Measurements from ENCODE around the gene NRSN2.

Gene NRSN2

DNA sequence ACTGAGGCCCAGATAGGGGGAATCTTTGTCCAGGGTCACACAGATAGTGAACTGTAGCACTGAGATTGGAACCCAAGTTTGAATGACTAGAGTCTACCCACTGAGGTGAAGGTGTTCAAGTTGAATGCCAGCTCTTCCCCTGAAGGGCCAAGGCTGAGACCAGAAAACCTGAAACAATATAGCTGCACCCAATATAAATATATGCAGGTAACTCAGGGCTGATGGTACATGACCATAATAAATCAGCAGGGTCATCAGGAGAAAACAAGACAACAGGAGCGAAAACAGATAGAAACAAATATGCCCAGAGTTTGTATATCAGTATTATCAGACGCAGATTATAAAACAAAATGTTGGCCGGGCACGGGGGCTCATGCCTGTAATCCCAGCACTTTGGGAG is 57.2 kb downstream of the NRSN2 start:
- peaks cover 50% of the 10 kb centered on the region for H3K4me1 ChIP-seq (ENCODE audit: low read depth, poor library complexity, severe bottlenecking)
- H3K9ac ChIP-seq: no peak overlapping the region
- no peak overlapping the region for H2AFZ ChIP-seq (ENCODE audit: low read depth)
- H3K27me3 ChIP-seq (ENCODE audit: insufficient read depth, low read depth): no peaks in the 10 kb centered on the region
- TF ChIP-seq, protein P1, sequence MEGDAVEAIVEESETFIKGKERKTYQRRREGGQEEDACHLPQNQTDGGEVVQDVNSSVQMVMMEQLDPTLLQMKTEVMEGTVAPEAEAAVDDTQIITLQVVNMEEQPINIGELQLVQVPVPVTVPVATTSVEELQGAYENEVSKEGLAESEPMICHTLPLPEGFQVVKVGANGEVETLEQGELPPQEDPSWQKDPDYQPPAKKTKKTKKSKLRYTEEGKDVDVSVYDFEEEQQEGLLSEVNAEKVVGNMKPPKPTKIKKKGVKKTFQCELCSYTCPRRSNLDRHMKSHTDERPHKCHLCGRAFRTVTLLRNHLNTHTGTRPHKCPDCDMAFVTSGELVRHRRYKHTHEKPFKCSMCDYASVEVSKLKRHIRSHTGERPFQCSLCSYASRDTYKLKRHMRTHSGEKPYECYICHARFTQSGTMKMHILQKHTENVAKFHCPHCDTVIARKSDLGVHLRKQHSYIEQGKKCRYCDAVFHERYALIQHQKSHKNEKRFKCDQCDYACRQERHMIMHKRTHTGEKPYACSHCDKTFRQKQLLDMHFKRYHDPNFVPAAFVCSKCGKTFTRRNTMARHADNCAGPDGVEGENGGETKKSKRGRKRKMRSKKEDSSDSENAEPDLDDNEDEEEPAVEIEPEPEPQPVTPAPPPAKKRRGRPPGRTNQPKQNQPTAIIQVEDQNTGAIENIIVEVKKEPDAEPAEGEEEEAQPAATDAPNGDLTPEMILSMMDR (conservative IDR thresholded peaks at IDR 0.05; ENCODE audit: low read depth, low read length): no peak
- H3K27ac ChIP-seq: no peak overlapping the region
- no peaks in the 10 kb centered on the region for H4K20me1 ChIP-seq (ENCODE audit: insufficient read depth)
- no peak overlapping the region for H3K4me3 ChIP-seq (IDR thresholded peaks at IDR 0.05; ENCODE audit: insufficient read depth, low read depth, low read length)
- no peak overlapping the region for H3K4me2 ChIP-seq
- H3K36me3 ChIP-seq (ENCODE audit: insufficient read depth): no peaks in the 10 kb centered on the region
- peaks cover 6% of the 10 kb centered on the region; the same call in 1 of the 2 replicates for H3K79me2 ChIP-seq (ENCODE audit: insufficient read depth, low read depth)

Measured in KMS-11 (cell line).